NCI-H2196 (cell line): ENCODE data around the gene NPAS3.

Experiments used
- DNase-seq: peaks from one replicate; lab custom pipeline; 2025; ENCODE audit not compliant: unreplicated experiment; lab: John Stamatoyannopoulos, UW

Gene NPAS3

DNA sequence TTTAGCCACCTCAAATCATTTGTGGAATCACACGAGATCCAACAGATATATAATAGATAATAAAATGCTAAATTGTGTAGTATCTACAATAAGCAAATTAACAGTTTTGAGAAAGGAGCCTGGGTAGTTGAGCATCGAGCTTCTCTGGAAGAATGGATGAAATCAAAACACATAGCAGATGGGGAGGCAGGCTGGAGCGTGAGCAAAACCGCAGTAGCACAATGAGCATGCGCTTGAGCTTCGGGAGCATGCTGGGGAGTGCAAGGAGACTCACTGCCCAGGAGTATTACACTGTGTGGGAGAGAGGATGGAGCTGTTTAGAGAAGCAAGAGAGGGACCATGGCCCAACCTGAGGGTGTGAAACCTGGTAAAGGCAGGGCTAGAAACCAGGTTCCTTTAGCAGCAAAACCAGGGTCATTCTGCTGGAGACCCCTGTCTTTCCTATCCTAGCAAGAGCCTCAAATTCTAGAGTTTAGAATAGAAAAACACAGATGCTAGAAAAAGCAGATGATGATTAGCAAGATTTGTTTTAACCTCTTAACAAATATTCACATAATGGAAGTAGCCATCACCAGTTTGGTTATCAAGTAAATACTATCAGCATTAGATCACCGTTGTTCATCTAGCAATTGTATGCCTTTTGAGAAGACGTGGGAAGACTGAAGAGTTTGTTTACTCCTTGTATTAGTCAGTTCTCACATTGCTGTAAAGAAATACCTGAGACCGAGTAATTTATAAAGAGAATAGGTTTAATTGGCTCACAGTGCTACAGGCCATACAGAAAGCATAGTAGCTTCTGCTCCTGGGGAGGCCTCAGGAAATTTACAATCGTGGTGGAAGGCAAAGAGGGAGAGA is 527.4 kb downstream of the NPAS3 start:
- DNase-seq = no peak

DNA sequence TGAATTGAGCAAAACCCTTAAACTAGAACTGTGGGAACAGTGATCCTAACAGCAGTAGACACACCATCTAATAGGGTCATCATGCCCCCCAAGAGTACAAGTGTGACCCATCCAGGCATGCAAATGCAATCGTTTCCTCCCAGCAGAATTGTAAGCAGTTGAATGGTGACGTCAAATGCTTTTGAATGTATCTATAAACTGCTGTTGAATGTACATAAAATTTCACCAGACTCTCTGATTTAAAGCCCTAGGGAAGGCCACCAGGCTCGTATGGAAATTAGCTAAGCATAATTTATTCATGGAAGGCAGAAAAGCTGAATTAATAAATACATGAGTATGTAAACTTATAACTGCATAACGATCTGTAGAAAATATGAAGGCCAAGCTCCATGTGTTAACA is 529.3 kb downstream of the NPAS3 start:
- no peak for DNase-seq

DNA sequence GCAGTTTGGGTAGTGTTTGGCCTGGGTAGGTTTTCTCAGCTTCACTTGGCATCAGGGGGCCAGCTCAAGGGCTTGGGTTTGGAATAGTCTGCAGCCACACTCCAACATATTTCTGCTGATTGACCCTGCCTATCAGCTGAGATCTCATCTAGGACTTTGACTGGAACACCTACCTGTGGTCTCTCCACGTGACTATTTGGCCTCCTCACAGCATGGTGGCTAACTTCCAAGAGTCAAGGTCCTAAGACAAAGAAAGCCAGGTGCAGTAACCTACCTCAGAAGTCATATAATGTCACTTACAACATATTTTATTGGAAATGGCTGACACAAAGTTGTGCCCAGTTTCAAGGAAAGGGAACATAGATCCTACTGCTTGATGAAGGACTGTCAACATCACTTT is 531.2 kb downstream of the NPAS3 start:
- DNase-seq = no peak

DNA sequence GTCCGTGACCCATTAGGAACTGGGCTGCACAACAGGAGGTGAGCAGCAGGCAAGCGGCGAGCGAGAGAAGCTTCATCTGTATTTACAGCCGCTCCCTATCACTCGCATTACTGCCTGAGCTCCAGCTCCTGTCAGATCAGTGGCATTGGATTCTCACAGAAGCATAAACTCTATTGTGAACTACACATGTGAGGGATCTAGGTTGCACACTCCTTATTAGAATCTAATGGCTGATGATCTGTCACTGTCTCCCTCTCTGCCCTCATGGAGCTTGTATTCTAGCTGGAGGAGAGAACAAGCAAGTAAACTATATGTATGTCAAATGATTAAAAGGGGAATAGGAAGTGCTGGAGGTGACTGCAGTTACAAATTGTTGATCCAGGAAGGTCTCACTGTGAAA is 533.1 kb downstream of the NPAS3 start:
- no peak for DNase-seq

DNA sequence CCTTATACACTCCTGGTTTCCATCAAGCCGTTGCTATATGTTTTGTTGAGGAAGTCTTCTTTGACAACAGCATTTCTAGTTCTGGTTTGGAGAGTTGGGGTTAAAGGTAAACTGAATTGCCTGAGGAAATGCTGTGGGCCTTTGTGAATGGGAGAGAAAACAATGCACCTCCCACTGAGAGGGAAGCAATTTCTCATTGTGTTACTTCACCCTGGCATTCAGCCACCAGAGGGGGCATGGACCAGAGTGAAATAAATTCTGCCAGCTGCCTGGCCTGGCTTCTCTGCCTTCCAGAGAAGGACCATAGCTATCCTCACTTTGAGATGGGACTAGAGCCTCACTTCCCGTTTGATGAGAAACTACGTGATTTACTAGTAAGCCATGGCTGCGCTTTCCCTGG is 536.9 kb downstream of the NPAS3 start:
- peak; percentile 51 for DNase-seq

DNA sequence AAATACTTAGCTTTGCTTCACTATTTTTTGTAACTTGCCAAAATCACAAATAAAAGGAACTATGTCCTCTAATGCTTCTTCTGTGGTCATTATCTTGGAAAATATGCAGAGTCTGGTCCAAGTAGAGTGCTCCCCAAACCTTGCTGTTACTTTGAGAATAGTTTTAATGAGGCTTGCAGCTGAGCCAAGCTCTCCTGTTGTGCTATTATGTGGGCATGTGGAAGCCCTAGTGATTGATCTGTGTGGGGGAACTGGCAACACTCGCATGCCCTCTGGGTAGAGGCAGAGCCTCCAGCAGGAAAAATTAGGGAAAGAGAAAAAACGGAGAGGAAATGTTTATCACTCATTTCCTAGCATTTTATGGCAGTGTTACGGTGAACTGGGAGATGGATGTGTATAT is 539.1 kb downstream of the NPAS3 start:
- DNase-seq = no peak

DNA sequence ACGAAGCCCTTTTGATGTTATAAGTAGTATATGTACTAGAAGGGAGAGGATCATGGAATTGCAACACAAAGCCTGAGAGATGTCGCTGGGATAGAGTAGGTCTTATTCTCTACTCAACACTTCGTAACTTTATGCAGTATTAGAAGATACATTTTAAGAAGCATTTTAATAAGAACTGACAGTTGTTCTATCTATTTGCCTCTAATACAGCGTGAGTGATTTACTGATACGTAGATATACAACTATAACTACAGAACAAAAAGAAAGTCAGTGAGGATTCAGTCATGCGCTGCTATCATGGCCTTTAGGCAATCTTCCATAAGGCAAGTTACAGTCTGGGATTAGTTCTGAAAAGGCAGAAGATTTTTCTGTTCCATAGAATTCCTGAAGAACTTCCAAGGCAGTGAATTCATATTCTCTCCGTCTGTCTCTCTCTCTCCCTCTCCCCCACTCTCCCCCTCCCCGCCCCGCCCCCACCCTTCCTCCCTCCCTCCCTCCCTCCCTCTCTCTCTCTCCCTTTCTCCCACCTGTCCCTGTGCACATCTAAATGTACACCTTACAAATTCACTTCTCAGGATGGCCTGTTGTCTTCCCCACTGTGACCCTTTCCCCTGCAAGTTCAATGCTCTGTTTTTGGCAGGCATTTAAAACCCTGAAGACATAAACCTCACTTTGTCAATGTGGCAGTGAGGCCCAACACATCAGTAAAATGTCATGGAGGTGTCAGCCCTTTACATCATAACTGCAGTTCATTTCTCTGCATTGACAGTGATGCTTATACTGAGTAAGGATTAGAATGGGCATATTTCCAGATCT is 541.6 kb downstream of the NPAS3 start:
- no peak for DNase-seq

DNA sequence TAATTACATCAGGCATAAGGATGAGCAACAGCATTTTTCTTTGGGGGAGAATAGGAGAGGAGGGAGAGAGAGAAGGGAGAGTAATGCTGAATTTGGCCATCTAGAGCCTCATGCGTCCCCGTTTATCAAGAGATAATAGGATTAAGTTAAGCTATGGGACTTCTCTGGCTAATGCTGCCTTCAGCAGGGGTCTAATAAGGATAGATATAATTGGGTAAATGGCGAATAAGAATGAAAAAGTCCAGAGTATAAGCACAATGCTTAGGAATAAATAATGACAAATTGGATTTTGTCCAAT is 542.2 kb downstream of the NPAS3 start:
- DNase-seq = no peak

DNA sequence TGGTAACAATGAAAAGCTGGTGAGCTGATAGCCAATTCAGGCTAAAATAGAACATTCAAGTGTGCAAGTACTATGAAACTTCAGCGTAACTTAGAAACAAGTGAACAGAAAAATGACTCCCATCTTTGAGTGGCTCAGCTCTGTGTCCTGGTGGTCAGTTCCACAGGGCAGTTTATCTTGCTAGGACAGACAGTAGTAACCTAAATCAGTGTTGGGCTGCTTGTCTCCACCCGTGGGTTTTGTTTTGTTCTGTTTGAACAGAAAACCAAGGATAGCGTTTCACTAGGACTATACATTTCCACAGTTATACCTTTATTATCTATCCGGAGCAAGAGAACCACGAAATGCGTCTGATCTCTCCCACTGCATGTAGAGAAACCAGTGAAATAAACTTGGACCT is 544.4 kb downstream of the NPAS3 start:
- no peak for DNase-seq

DNA sequence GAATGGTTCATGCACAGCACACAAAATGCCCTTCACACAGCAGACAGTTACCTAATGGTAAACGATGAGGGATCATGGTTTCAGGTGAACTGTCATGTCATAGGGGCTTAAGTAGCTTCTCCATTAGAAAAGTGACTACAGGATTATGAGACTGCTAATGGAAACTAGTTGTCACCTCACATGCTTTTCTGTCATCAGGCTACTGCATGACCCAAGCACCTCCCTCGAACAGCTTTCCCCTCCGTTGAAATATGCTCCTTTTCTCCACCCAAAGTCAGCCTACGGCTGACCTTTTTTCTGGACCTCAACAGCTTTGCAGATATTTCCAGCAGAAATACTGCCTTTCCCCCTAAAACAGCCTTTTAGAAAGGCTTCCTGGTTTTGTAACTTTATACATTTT is 544.9 kb downstream of the NPAS3 start:
- DNase-seq = no peak

DNA sequence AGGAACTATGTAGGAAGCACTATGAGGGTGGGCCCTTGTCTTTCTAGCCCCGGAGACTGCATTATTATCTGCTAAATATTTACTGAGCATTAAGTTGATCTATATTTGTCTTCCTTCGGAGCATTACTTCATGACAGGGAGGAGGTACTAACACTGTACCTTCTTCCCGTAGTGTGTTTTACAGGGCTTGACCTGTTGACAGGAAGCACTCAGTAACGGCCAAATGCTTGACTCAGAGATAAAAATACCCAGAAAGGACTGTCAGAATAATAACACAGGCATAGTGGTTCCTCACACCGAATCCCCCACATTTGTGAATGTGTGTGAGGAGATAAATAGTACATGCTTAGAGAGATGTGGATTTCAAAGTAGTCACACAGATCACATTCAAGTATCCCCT is 545.6 kb downstream of the NPAS3 start:
- DNase-seq = no peak

DNA sequence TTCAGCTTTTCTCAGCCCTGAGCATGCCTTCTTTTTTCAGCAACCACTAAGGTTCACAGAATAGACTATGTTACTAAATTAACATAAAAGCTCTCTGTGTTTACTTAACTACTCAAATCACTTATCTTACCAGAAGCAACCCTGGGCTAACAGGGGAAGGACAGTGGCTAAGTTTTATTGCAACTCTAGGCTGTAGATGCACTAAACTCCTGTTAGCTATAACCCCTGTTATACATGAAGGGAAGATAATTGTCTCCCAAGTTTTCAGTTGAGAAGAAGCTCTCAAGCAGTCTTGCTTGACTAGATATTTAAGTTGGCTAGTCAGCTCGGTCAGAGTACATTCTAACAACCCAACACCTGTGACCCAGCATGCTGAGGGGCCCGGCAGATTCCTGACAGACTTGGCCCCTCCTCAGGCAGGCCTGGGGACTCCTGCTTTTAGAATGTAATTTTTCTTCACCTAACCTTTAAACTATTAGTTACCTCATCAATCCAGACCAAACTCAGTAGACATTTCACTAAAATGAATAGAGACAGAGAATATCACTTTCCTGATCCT is 547.7 kb downstream of the NPAS3 start:
- no peak for DNase-seq

DNA sequence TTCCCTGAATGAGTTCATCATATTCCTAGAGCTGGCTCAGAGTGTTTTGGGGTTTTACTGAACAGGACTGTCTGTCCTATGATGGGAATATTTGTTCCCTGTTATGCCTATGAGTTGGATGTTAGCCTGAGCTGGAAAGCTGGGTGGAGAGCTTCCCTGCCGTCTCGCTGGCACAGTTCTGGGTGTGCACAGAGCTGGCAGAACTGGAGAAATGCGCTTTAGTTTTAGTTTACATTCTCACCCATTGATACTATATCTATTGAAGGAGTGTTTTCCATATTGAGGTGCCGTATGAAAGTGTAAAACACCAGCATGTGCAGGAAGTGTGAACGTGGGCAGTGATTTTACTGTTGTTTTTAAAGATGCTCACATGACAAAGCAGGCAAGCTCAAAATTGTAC is 549.9 kb downstream of the NPAS3 start:
- no peak for DNase-seq

DNA sequence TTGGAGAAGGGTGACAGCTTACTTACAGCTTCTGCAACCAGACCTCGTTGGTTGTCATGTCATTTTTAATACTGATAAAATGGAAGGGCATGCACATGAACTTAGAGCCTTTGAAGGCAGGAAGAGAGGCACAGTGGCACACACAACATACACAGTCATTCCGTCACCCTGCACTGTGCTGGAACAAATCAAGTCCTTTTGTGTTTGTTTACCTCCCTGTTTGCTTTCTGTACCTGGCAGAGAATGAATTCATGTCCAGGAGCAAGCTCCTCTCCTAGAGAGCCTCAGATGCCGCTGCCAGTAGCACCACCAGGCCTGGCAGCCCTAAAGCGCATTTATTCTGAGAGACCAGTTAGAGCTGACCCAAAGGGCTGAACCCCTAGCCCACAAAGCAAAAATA is 551.9 kb downstream of the NPAS3 start:
- no peak for DNase-seq

DNA sequence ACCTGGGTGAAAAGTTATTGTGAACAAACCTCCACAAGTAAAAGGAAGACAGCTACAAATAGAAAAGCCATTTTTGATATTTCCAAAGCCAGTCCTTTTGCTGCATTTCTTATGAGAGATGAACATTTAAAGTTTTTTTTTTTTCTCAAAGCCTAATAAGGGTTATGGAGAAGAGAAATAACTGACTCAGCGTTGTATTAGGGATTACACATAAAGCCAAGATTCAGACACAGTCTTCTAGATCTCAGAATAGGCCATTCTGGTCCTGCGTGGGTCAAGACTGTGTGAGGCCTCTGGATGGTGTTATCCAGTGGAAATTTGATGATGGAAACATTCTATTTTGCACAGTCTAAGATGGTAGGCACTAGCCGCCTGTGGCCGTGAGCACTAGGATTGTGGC is 552.4 kb downstream of the NPAS3 start:
- DNase-seq = no peak

DNA sequence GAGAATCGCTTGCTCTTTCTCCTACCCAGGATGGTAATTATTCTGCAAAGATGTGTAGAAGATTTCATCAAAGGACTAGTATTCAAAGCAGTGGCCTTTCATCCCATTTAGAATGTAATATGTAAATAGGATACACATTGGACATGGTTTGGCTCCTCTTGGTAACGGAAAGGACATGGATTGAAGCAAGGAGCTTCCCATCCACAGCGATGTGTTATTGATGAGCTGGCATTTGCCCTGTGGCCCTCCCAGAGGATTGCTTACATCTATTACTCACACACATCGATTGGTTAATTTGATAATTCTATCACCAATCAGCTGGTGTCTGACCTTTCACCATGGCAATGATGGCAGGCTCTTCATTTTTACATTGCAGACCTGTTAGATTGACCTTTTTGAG is 553.8 kb downstream of the NPAS3 start:
- DNase-seq = no peak

DNA sequence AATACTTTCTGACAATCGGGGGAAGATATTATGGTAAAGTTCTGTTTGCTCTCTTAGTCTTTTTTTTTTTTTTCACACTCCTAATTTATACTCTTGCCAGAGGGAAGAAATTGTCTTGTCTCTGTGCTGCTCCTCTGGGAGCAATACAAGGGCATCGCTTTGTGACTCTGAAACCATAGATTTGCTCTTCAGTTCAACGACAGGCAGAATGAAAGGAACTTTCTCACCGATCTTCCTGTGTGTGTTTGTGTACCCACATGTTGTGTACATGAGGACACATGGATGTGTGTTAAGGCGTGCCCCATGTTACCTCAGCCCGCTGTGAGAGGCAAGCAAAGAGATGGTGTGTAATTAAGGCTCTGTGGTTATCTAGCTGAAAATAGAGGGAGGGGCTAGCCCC is 554.6 kb downstream of the NPAS3 start:
- DNase-seq = no peak

DNA sequence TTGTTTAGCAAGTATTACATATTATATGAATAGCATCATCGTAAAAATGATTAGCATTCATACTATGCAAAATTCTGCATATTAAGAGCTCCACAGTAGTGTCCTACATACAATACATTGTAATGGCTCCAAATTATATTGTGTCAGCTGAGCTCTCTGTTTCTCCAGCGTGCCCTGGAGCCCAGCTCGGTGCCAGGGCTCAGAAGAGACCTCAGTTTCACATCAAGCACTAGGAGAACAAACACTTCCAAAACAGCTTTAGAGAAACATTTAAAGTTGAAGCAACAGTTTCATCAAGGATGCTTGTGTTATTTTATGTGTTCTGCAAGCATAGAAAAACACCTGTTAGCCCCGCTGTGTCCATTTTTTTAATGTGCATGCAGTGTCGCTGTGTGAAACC is 555.3 kb downstream of the NPAS3 start:
- no peak for DNase-seq

DNA sequence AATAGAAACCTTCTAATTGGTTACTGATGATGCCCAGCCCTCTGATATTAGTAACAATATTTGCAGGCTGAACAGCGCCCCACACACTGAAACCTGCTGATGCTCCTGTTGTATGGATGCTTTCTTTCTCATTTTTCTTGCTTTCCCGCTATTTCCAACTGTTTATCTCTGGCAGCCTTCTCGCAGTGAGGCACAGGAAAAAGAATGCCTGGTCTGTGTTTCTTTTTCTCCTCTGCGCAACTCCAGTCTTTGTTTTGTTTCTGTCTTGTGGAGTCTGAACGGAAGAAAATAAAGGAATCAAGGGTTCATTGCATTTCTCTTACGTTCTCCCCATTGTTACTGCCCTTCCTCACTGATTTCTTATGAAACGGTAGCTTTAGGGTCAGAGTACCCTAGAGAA is 561.0 kb downstream of the NPAS3 start:
- DNase-seq = no peak

DNA sequence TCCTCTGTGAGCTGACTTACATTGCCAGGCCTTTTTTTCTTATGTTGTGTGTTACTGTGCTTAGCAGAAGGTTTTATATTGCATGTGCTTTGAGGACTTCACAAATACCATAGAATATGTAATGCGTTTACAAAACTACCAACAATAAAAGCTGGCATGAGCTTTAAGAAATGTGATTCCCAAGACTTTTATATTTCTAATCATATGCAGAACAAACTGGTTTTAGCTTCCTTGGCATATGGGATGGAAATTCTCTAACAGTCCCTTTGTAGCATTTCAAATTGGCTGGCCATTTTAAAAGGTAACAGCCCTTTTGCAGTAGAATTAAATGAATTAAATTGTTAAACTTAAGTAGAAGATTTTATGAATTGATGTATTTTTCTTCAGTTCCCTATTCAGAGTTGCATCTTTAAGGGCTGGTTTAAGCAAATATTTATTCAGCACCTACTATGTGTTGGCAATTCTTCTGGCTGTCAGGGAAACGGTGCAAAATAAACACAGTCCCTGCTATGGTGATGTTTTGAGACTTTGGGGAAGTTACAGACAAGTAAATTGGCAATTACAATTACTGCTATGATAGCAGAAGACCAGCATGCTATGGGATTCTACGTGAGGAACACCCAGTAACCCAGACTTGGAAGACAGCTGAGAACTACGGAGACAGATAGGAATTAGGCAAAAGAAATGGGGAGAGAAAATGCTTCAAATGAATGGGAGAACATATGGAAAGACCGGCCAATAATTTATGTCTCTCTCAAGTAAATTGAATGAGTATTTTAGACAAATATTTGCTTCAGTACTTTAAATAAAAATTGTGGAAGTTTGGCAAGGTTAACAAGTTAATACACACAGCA is 565.8 kb downstream of the NPAS3 start:
- no peak for DNase-seq

DNA sequence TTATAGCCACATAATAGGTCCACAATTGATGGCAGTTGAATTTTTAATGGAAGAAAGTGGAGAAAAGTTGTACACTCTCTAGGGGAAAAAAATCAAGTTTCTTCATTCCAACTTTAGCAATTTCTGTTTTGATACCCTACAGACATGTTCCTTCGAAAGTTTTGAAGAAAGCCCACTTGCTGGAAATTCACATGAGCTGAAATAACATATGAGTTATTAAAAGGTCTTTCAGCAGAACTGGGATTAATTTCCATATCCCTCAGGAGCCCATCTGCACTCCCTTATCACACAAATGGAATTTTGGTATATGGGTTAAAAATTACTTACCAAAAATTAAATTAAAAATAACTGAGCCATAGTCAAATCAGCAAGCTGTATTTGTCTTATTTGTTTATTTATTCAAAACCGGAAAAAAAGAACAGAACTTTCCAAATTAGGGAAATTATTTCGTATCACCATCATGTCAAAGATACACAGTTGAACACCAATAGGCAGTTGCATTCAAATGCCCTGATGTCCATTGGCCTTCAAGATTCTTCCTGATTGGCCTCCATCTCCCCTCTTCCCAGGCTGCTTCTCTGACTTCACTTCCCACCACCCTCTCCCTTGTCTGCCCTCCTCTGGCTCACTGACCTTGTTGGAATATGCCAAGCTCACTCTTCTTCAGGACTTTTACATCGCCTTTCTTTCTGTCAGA is 566.7 kb downstream of the NPAS3 start:
- DNase-seq = no peak
